ENCODE results near the gene KRT75.

Gene KRT75

GRCh38 chr12:52464897-52465296 lies 30.7 kb upstream of the KRT75 start:
- no peak overlapping the region for H3K4me3 ChIP-seq (ENCODE audit: control insufficient read depth, low read depth, low read length)
- DNase-seq (ENCODE audit: low read depth): no peak
- no peak for TF ChIP-seq CTCF (conservative IDR thresholded peaks at IDR 0.05; ENCODE audit: control insufficient read depth, insufficient read depth, low read depth, low read length)

GRCh38 chr12:52461693-52462092 lies 27.5 kb upstream of the KRT75 start:
- no peak overlapping the region for H3K4me3 ChIP-seq (ENCODE audit: control insufficient read depth, low read depth, low read length)
- DNase-seq (ENCODE audit: low read depth): no peak
- TF ChIP-seq CTCF (conservative IDR thresholded peaks at IDR 0.05; ENCODE audit: control insufficient read depth, insufficient read depth, low read depth, low read length): no peak

- no peak for TF ChIP-seq CTCF (conservative IDR thresholded peaks at IDR 0.05; ENCODE audit: control insufficient read depth, insufficient read depth, low read depth, low read length)
- no peak for DNase-seq (ENCODE audit: low read depth)
- H3K4me3 ChIP-seq (ENCODE audit: control insufficient read depth, low read depth, low read length): no peak overlapping the region
Observed at GRCh38 chr12:52458861-52459260, 24.7 kb upstream of the KRT75 start.

GRCh38 chr12:52455821-52456220 lies 21.6 kb upstream of the KRT75 start:
- H3K4me3 ChIP-seq (ENCODE audit: control insufficient read depth, low read depth, low read length): no peak overlapping the region
- peak; percentile 28 for DNase-seq (ENCODE audit: low read depth)
- TF ChIP-seq CTCF (conservative IDR thresholded peaks at IDR 0.05; ENCODE audit: control insufficient read depth, insufficient read depth, low read depth, low read length): no peak

- H3K4me3 ChIP-seq (ENCODE audit: control insufficient read depth, low read depth, low read length): no peak overlapping the region
- peak; percentile 16 for DNase-seq (ENCODE audit: low read depth)
- no peak for TF ChIP-seq CTCF (conservative IDR thresholded peaks at IDR 0.05; ENCODE audit: control insufficient read depth, insufficient read depth, low read depth, low read length)
Observed at GRCh38 chr12:52454411-52455201, 20.4 kb upstream of the KRT75 start.

GRCh38 chr12:52452101-52452500 lies 17.9 kb upstream of the KRT75 start, which contains the start of gene KRT6B:
Gene KRT6B (minus strand): TSS chr12:52452146. CDS start chr12:52452078, 68 bp downstream.
- H3K4me3 ChIP-seq (ENCODE audit: control insufficient read depth, low read depth, low read length): no peak within 1 kb of the TSS
- DNase-seq (ENCODE audit: low read depth): no peak
- TF ChIP-seq CTCF (conservative IDR thresholded peaks at IDR 0.05; ENCODE audit: control insufficient read depth, insufficient read depth, low read depth, low read length): no peak
